Tibial artery (tissue), 4 donors: Measurements from ENCODE around the gene TNFRSF1A.
"Not testable (repeated sequence)": the region's sequence is repeated elsewhere in the genome, so short reads cannot be mapped to it uniquely, and the experiment has no call there.

Experiments used
- DNase-seq, 2 donors: peaks; one replicate each; pipeline ENCODE4 v3.0.0-alpha.2; 2019
- H3K27ac ChIP-seq, 2 donors: fragments of 200-600 bp; sonication (generic) in 1 of 2; 1 replicate in 1 of 2; 2 replicates in 1 of 2; pipeline ENCODE4 v1.5.1; 2018 to 2019; ENCODE audit warnings: mild to moderate bottlenecking in 1 of 2
- H3K27me3 ChIP-seq, 2 donors: fragments of 200-600 bp; sonication (generic) in 1 of 2; one replicate each; pipeline versions ENCODE4 v1.5.1 to v1.6.0; 2016 to 2019
- H3K36me3 ChIP-seq, 3 donors: fragments of 200-600 bp; sonication (generic) in 2 of 3; one replicate each; pipeline ENCODE4 v1.5.1; 2016 to 2019; ENCODE audit warnings: mild to moderate bottlenecking in 2 of 3
- H3K4me1 ChIP-seq, 4 donors: fragments of 200-600 bp; sonication (generic) in 2 of 4; 1 replicate in 3 of 4; 2 replicates in 1 of 4; pipeline ENCODE4 v1.5.1; 2016 to 2019
- H3K4me3 ChIP-seq, 2 donors: fragments of 200-600 bp; sonication (generic) in 1 of 2; 1 replicate in 1 of 2; 2 replicates in 1 of 2; pipeline ENCODE4 v1.5.1; 2018 to 2019; ENCODE audit warnings: mild to moderate bottlenecking in 2 of 2
- H3K9me3 ChIP-seq, 3 donors: fragments of 200-600 bp; sonication (generic) in 1 of 3; one replicate each; pipeline ENCODE4 v1.5.1; 2016 to 2019
- CTCF ChIP-seq, 2 experiments: fragments of 200-600 bp in 1 of 2; fragments of 450-650 bp in 1 of 2; IDR thresholded peaks; one replicate each; pipeline ENCODE4 v1.5.1; 2017 to 2019; ENCODE audit warnings: antibody characterized with exemption in 2 of 2, mild to moderate bottlenecking in 1 of 2, moderate library complexity in 1 of 2
- intact Hi-C: fragments of 100-400 bp; cut with DNase I; formaldehyde crosslinking; loops from one replicate; pipeline ENCODE4 v1.15.0; 2023; ENCODE audit warnings: low total_unique reads

TNFRSF1A gene

GRCh38 chr12:6347367-6348338 is 5.8 kb upstream of the TNFRSF1A start:
- DNase-seq, result peak; percentile 87 to 92
- H3K9me3 ChIP-seq, result no peaks in the 10 kb centered on the region
- no peak for TF ChIP-seq CTCF (IDR thresholded peaks at IDR 0.05)
- intact Hi-C loops, result no loop called here
- H3K36me3 ChIP-seq, result peaks cover 0 to 7% (median 0%) of the 10 kb centered on the region in 3 donors
- H3K4me1 ChIP-seq, result peaks cover 0 to 57% (median 46%) of the 10 kb centered on the region in 4 donors
- H3K4me3 ChIP-seq, result peak overlapping the region; percentile 14 to 30
- H3K27me3 ChIP-seq, result no peaks in the 10 kb centered on the region
- H3K27ac ChIP-seq, result peak overlapping the region; percentile 90 to 99

- peaks cover 0 to 63% (median 52%) of the 10 kb centered on the region in 4 donors for H3K4me1 ChIP-seq
- intact Hi-C loops, result no loop called here
- peak overlapping the region; percentile 90 to 99 for H3K27ac ChIP-seq
Observed at GRCh38 chr12:6346942-6347341, 5.1 kb upstream of the TNFRSF1A start.

GRCh38 chr12:6346235-6346832 is 4.5 kb upstream of the TNFRSF1A start:
- Histone ChIP-seq H3K27ac (peak overlapping the region; percentile 90 to 99), H3K36me3 (peaks cover 0 to 7% (median 0%) of the 10 kb centered on the region in 3 donors), H3K27me3 (no peaks in the 10 kb centered on the region), H3K9me3 (no peaks in the 10 kb centered on the region), H3K4me1 (peaks cover 0 to 64% (median 53%) of the 10 kb centered on the region in 4 donors), H3K4me3 (no peak overlapping the region)
- TF ChIP-seq CTCF (IDR thresholded peaks at IDR 0.05), result no peak
- no peak for DNase-seq
- intact Hi-C loops, result no loop called here

More at GRCh38 chr12:6346942-6347341, 5.1 kb upstream of the TNFRSF1A start:
- no peak overlapping the region for H3K4me3 ChIP-seq
- no peaks in the 10 kb centered on the region for H3K27me3 ChIP-seq
- H3K36me3 ChIP-seq, result peaks cover 0 to 7% (median 0%) of the 10 kb centered on the region in 3 donors
- TF ChIP-seq CTCF (IDR thresholded peaks at IDR 0.05), result no peak
- no peaks in the 10 kb centered on the region for H3K9me3 ChIP-seq
- DNase-seq, result no peak

- peaks cover 0 to 64% (median 53%) of the 10 kb centered on the region in 4 donors for H3K4me1 ChIP-seq
- no peak overlapping the region for H3K4me3 ChIP-seq
- intact Hi-C loops, result no loop called here
- no peak for TF ChIP-seq CTCF (IDR thresholded peaks at IDR 0.05)
- no peaks in the 10 kb centered on the region for H3K9me3 ChIP-seq
- H3K36me3 ChIP-seq, result peaks cover 0 to 7% (median 0%) of the 10 kb centered on the region in 3 donors
- peak; percentile 80 to 94 for DNase-seq
- peak overlapping the region; percentile 90 to 99 for H3K27ac ChIP-seq
- no peaks in the 10 kb centered on the region for H3K27me3 ChIP-seq
Observed at GRCh38 chr12:6345319-6346091, 3.6 kb upstream of the TNFRSF1A start.

GRCh38 chr12:6344101-6344660 is 2.3 kb upstream of the TNFRSF1A start:
- peak overlapping the region; percentile 99 for H3K27ac ChIP-seq
- H3K36me3 ChIP-seq, H3K9me3 ChIP-seq, H3K27me3 ChIP-seq, H3K4me3 ChIP-seq, DNase-seq: not testable (repeated sequence)
- H3K4me1 ChIP-seq, result peaks cover 0 to 71% (median 57%) of the 10 kb centered on the region in 4 donors
- intact Hi-C loops, result loop anchor here (5.0 kb wide), 1 partner anchor 188 kb away; the partner anchor contains the start of gene GAPDH
